ENCODE results near the gene ATP5PO.

GRCh38 chr21:33865176-33865575 is 50.4 kb downstream of the ATP5PO start:
- no peak for TF ChIP-seq ZNF532 (CRISPR knock-in tag; IDR thresholded peaks at IDR 0.05; ENCODE audit: borderline replicate concordance)
- no peak for TF ChIP-seq ZNF425 (CRISPR knock-in tag; conservative IDR thresholded peaks at IDR 0.05)
- TF ChIP-seq MAX (CRISPR knock-in tag; IDR thresholded peaks at IDR 0.05), result no peak
- TF ChIP-seq CTCF (IDR thresholded peaks at IDR 0.05), result no peak
- no peak for TF ChIP-seq ZNF317 (CRISPR knock-in tag; IDR thresholded peaks at IDR 0.05; ENCODE audit: borderline replicate concordance, low read depth)
- no peak for TF ChIP-seq AR (CRISPR knock-in tag; IDR thresholded peaks at IDR 0.05)
- TF ChIP-seq GTF2I (CRISPR knock-in tag; conservative IDR thresholded peaks at IDR 0.05), result no peak
- TF ChIP-seq ZSCAN18 (CRISPR knock-in tag; IDR thresholded peaks at IDR 0.05), result no peak
- TF ChIP-seq ZNF121 (CRISPR knock-in tag; IDR thresholded peaks at IDR 0.05), result no peak
- TF ChIP-seq ZNF263 (CRISPR knock-in tag; IDR thresholded peaks at IDR 0.05; ENCODE audit: low read depth), result no peak
- TF ChIP-seq E2F5 (CRISPR knock-in tag; IDR thresholded peaks at IDR 0.05), result no peak
- no peak for TF ChIP-seq AFF4 (CRISPR knock-in tag; IDR thresholded peaks at IDR 0.05; ENCODE audit: borderline replicate concordance)
- no peak for TF ChIP-seq ATF3 (CRISPR knock-in tag; conservative IDR thresholded peaks at IDR 0.05)

Data from WTC11 (cell line).